H1 (cell line): ENCODE results near the gene HCAR1.

Experiments
- CEBPB ChIP-seq: IDR thresholded peaks from 2 replicates; pipeline ENCODE4 v1.6.1; 2012; ENCODE audit warnings: low read depth, low read length
- EP300 ChIP-seq, 2 experiments: IDR thresholded peaks; 1 replicate in 1 of 2; 2 replicates in 1 of 2; pipeline ENCODE4 v1.6.1; 2011 to 2012; ENCODE audit warnings: low read depth in 2 of 2, low read length in 2 of 2, mild to moderate bottlenecking in 2 of 2, borderline replicate concordance in 1 of 2, inconsistent platforms in 1 of 2, moderate library complexity in 1 of 2
- EZH2 ChIP-seq: fragments of 200-600 bp; sonication (generic); IDR thresholded peaks from 2 replicates; pipeline ENCODE4 v1.7.1; 2012; ENCODE audit warnings: low read depth, mild to moderate bottlenecking, moderate library complexity, low read length, inconsistent platforms; ENCODE audit not compliant: severe bottlenecking
- HDAC2 ChIP-seq, 2 experiments: fragments of 300-600 bp in 1 of 2; sonication (generic) in 1 of 2; IDR thresholded peaks; 2 replicates each; pipeline ENCODE4 v1.6.1; 2011 to 2012; ENCODE audit warnings: low read depth in 2 of 2, low read length in 2 of 2, mild to moderate bottlenecking in 2 of 2, moderate library complexity in 2 of 2, borderline replicate concordance in 1 of 2, inconsistent platforms in 1 of 2
- RFX5 ChIP-seq: IDR thresholded peaks from 2 replicates; pipeline ENCODE4 v1.6.1; 2011; ENCODE audit warnings: low read depth, low read length, improper control_type of control experiment, borderline replicate concordance
- RNF2 ChIP-seq: fragments of 200-900, 300-1000 bp; sonication (generic); IDR thresholded peaks from 2 replicates; pipeline ENCODE4 v1.7.1; 2016; ENCODE audit warnings: borderline replicate concordance, low read depth, mild to moderate bottlenecking, antibody characterized with exemption, low read length; ENCODE audit not compliant: poor library complexity, severe bottlenecking; ENCODE audit errors: missing control alignments
- SIN3A ChIP-seq, 2 experiments: IDR thresholded peaks in 1 of 2; conservative IDR thresholded peaks in 1 of 2; 2 replicates each; pipeline ENCODE4 v1.6.1; 2011 to 2012; ENCODE audit warnings: low read length in 2 of 2, improper control_type of control experiment in 1 of 2, low read depth in 1 of 2, mild to moderate bottlenecking in 1 of 2
- TEAD4 ChIP-seq: IDR thresholded peaks from 2 replicates; pipeline ENCODE4 v1.6.1; 2012; ENCODE audit warnings: low read depth, low read length, inconsistent platforms, mixed read lengths
- TF ChIP-seq, protein P1 (sequence below), 3 experiments: IDR thresholded peaks; 1 replicate in 2 of 3; 2 replicates in 1 of 3; pipeline versions ENCODE4 v1.5.1 to v1.6.1; 2011; ENCODE audit warnings: low read length in 3 of 3, mild to moderate bottlenecking in 3 of 3, inconsistent platforms in 2 of 3, low read depth in 1 of 3, moderate library complexity in 1 of 3; ENCODE audit not compliant: insufficient read depth in 1 of 3; ENCODE audit errors: control extremely low read depth in 1 of 3

DNA sequence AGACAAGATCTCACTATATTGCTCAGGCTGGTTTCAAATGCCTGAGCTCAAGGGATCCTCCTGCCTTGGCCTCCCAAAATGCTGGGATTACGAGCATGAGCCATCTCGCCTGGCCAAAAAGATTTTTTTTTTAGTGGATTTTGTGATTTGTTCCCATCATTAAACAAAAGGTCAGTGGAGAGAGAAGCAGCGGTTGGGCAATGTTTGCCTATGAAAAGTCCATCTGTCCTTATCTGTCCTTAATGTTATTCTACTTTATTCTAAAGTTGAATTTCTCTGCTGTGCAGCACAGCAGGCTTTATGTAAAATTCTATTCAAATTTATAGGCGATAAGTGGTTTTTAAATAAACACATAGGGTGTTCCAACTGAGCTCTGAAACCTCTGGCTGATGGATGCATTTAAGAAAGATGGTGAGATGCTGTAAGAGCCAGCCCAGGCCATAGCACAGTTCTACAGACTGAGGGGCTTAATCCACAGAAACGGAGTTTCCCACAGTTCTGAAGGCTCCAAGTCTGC lies 46.3 kb downstream of the HCAR1 start:
- no peak for TF ChIP-seq TEAD4
- TF ChIP-seq, protein P1, sequence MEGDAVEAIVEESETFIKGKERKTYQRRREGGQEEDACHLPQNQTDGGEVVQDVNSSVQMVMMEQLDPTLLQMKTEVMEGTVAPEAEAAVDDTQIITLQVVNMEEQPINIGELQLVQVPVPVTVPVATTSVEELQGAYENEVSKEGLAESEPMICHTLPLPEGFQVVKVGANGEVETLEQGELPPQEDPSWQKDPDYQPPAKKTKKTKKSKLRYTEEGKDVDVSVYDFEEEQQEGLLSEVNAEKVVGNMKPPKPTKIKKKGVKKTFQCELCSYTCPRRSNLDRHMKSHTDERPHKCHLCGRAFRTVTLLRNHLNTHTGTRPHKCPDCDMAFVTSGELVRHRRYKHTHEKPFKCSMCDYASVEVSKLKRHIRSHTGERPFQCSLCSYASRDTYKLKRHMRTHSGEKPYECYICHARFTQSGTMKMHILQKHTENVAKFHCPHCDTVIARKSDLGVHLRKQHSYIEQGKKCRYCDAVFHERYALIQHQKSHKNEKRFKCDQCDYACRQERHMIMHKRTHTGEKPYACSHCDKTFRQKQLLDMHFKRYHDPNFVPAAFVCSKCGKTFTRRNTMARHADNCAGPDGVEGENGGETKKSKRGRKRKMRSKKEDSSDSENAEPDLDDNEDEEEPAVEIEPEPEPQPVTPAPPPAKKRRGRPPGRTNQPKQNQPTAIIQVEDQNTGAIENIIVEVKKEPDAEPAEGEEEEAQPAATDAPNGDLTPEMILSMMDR (IDR thresholded peaks at IDR 0.05; ENCODE audit: control extremely low read depth in 1 of 3, insufficient read depth in 1 of 3, low read depth in 1 of 3, low read length in 3 of 3): no peak
- no peak for TF ChIP-seq CEBPB
- no peak for TF ChIP-seq EZH2
- TF ChIP-seq RFX5: no peak
- TF ChIP-seq HDAC2 (IDR thresholded peaks at IDR 0.05; ENCODE audit: borderline replicate concordance in 1 of 2, low read depth in 2 of 2, low read length in 2 of 2): no peak
- no peak for TF ChIP-seq RNF2
- TF ChIP-seq EP300 (IDR thresholded peaks at IDR 0.05; ENCODE audit: borderline replicate concordance in 1 of 2, low read depth in 2 of 2, low read length in 2 of 2): no peak
- no peak for TF ChIP-seq SIN3A (conservative IDR thresholded peaks at IDR 0.05 in 1 of 2, IDR thresholded peaks at IDR 0.05 in 1 of 2; ENCODE audit: low read depth in 1 of 2, low read length in 2 of 2)
